ENCODE data around the gene SLC4A8.

Gene SLC4A8

DNA sequence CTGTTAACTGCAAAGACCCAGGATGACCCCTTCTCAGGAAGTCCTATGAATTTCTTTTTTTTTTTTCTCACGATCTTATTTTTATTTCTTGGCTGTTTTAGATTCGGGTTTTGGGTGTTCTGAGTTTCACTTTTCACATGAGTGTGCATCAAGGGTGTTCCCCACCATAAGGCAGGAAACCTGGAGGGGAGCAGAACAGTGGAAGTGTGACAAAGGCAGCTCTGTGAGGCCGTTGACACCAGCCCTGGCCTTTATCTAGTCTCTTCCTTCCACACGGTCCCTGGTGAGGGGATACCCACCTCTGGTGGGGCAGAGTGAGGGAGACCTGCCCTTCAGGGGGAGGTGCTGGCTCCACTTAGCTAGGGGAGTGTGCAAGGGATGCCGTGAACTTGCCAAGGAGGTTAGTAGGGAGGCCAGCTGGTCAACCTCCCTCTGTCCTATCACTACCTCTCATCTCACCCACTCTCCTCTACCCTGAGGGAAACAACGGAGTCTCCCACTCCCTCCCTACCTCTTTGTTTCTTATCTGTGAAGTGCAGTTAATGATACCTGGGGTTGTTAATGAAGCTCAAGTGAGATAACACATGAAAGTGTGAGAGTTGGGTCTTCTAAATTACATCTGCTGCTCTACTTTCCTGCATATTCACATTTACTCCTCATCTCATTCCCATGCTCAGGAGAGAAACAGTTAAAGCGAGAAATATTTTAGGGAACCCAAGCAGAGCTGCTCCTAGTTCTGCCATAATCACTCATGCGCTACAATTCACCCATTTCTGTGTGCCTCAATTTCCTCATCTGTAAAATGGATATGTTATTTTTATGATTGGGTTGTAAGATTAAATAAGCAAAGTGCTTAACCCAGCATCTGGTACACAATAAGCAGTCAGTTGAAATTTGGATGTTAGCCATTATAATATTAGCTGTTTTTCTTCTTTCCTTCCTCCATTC, 29.1 kb upstream of the SLC4A8 start:
- no peak for DNase-seq (ENCODE audit: low read depth, low spot score)

DNA sequence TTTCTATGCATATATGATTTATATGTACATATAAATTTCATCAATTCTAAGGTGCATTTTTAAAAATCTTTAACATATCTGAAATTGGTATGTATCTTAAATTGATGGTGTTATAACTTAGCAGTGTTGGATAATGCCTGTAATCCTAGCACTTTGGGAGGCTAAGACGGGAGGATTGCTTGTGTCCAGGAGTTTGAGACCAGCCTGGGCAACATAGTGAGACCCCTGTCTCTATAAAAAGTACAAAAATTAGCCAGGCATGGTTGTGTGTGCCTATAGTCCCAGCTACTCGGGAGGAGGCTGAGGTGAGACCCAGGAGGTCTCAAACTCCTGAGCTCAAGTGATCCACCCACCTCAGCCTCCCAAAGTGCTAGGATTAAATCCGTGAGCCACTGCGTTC, 27.0 kb upstream of the SLC4A8 start:
- no peak for DNase-seq (ENCODE audit: low read depth, low spot score)

DNA sequence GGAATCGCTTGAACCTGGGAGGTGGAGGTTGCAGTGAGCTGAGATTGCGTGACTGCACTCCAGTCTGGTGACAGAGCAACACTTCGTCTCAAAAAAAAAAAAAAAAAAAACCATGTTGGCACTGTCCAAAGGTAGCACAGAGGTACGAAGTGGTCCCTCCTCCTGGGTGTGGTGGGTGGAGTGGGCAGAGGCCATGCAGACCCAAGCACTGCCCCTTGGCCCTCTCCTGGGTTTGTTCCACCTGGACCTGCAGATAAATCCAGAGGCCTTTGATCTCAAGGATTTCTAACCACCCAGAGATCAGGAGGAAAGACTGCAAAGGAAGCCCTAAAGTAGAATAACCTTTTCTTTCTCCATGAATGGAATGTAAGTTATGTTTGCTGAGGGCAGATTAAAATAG, 24.7 kb upstream of the SLC4A8 start:
- no peak for DNase-seq (ENCODE audit: low read depth, low spot score)

DNA sequence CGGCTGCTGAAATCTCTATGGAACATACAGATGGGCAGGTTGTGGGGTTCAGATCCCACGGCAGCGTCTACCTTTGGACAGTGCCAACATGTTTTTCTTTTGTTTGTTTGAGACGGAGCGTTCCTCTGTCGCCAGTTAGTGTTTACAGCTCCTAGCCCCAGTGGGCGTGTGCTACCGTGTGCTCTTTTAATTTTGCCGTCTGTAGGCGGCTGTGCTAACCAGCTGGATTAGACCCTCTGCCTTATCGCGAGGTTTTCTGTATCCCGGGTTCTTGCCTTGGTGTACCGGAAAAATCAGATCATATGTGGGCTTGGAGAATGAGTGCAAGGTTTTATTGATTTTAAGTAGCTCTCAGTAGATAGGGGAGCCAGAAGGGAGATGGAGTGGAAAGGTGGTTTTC, 23.6 kb upstream of the SLC4A8 start:
- no peak for DNase-seq (ENCODE audit: low read depth, low spot score)

DNA sequence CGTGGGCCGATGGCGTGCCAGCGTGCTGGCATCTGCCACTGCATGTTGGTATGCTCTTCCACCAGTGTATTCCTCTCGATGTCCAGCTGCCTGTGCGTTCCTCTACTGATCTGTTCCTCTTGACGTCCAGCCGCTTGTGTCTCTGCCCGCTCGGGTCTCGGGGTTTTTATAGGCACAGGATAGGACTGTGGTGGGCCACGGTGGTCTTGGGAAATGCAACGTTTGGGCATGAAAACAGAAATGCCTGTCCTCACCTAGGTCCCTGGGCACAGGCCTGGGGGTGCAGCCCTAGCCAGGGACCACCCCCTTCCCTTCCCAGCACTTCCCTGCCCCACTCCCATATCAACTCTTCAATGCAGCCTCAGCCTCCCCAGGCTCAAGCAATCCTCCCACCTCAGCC, 23.1 kb upstream of the SLC4A8 start:
- DNase-seq (ENCODE audit: low read depth, low spot score), result no peak

DNA sequence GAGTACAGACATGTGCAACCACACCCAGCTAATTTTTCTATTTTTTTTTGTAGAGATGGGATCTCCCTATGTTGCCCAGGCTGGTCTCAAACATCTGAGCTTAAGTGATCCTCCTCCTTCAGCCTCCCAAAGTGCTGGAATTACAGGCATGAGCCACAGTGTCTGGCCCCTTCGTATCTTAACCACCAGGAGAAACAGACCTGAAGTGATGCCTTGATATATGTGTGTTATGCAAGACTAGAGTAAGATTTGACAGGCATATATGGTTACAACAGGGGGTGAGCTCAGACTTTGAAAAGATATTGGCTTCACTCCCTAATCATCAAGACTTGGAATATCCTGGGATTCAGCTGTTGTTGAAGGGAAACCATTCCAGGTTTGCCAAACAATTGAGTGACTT, 22.7 kb upstream of the SLC4A8 start:
- DNase-seq (ENCODE audit: low read depth, low spot score), result no peak

DNA sequence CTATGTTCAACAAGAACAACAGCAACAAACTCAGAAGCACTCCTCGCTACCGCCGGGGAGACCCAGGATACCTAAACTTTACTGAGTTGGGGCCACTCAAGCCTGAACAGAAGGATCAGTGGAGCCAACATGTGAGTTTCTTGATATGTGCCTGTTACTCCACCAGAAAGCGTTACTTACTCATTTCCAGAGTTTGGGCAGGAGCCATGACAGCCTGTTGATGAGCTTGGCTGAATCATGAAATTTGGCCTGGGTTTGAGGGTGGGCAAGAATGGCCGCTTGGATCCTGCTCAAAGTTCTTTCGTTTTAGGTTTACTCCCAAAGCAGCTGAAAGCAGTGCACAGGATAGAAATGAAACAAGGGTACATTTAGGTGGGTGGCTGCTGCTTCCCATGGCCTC, 21.5 kb upstream of the SLC4A8 start:
- no peak for DNase-seq (ENCODE audit: low read depth, low spot score)

DNA sequence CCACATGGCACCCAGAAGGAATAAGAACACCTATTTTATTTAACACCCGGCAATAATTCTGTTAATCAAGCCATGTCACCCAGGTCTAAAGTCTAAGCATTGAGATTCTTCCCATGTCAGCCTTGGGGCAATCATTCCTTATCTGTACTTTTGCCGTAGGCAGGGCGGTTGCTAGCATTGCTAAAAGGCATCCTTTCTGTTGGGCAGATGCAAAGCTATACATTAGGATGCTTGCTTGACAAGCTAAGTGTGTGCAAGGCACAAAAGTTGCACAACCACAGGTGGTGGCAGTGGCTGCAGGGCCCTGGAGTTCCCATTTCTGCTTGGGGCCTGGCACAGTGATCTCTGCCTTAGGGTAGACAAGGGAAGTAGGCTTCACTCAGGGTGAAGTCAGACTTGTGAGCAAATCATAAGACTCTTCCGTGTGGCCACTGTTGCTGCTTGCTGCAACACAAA, 20.9 kb upstream of the SLC4A8 start:
- DNase-seq (ENCODE audit: low read depth, low spot score), result no peak

DNA sequence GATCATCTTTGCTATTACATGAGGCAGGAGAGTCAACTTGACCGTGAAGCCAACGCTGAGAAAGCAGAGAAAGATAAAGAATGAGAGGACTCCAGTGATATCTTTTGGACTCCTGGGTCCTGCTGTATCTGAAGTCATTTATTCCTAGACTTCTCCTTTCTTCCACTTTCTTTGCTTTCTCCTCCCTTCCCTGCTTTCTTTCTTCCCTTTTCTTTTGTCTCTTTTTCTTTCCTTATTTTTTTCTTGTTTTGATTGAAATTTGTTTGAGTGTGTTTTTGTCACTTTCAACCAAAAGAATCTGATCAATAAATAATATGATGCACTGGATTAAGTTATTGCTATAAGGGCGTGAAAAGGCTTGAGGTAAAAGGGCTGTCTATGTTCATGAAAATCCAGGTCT, 20.0 kb upstream of the SLC4A8 start:
- DNase-seq (ENCODE audit: low read depth, low spot score), result no peak

DNA sequence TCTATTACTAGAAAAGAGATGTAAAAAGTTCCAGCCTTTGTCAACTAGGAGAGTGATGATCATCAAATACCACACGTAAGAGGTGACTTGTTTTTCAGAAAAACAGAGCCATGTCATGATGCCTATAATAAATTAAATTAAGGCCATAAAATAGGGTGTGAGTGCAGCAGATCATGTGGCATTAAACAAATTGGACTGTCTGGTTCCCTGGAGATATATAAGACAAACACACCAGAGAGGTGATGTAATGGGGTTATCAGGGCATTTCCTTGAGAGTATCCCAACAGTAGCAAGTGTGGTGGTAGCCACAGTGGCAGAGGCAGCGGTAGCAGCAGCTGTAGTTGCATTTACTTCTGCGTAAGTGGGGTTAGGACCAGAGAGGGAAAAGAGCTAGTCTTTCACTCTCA, 18.8 kb upstream of the SLC4A8 start:
- no peak for DNase-seq (ENCODE audit: low read depth, low spot score)

DNA sequence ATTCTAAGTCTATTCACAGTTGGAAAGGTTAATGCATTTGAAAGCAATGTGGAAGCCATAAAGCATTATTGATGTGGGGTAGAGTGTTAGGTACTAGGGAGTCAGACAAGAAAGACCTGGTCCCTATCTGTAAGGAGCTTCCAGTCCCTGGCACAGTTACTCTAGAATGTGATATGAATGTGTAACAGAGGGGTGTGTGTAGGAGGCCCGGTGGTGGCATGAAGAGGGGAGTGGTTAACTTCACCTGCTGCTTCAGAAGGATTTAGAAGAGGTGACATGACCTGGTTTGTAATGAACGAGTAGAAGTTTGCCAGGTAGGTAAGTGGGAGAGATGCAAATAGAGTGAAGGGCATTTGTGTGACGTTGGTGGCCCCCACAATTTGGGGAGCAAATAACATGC, 18.3 kb upstream of the SLC4A8 start:
- no peak for DNase-seq (ENCODE audit: low read depth, low spot score)

DNA sequence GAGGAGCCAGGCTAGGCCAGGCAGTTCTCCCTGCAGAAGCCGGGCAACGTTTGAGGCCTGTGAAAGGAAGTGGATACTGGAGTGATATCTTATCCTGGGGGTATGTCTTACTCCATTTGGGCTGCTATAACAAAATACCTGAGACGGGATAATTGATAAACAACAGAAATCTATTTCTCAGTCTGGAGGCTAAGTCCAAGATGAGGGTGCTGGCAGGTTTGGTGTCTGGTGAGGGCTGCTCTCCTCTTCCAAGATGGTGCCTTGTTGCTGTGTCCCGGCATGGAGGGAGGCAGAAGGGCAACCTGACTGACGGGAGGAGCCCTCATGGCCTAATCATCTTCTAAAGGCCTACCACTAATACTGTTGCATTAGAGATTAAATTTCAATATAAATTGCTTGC, 17.8 kb upstream of the SLC4A8 start:
- DNase-seq (ENCODE audit: low read depth, low spot score), result no peak

DNA sequence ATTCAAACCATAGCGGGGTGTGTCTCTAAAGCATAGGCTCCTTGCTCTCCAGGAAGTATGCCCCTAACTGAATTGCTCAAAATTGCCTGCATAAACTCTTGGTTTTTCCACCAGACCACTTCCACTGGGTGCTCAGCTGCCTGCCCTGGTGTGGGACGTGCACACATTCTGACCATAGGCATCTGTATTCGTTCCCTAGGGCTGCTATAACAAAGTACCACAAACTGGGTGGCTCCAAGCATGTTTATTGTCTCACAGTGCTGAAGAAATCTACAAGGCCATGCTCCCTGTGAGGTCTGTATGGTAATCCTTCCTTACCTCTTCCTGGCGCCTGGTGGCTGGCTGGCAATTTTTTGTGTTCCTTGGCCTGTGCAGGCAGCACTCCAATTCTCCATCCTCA, 17.0 kb upstream of the SLC4A8 start:
- no peak for DNase-seq (ENCODE audit: low read depth, low spot score)

DNA sequence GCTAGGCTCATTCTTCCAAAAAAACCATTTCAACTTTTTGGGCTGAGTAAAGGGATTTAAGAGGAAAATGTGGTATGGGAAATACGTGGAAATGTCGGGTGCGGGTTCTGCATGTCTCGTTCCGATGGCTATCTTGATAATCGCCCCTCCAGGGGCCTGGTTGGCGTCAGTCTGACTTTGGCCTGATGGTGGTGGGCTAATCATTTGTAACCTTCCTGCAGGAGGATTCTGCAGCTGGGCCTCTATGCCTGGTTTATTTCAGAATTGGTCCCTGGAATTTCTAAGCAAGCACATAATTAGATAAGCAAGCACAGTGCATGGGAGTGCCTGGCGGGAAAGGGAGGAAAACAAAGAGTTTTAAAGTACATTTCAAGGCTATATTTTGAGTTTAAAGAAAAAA, 14.8 kb upstream of the SLC4A8 start:
- no peak for DNase-seq (ENCODE audit: low read depth, low spot score)

DNA sequence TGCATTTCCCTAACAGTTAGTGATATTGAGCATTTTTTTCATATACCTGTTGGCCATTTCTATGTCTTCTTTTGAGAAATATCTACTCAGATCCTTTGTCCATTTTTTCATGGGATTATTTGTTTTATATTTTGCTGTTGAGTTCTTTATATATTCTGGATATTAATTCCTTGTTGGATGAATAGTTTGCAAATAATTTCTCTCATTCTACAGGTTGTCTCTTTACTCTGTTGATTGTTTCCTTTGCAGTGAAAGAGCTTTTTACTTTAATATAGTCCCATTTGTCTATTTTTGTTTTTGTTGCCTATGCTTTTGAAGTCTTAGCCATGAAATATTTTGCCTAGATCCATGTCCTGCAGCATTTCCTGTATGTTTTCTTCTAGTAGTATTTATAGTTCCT, 11.5 kb upstream of the SLC4A8 start:
- no peak for DNase-seq (ENCODE audit: low read depth, low spot score)

DNA sequence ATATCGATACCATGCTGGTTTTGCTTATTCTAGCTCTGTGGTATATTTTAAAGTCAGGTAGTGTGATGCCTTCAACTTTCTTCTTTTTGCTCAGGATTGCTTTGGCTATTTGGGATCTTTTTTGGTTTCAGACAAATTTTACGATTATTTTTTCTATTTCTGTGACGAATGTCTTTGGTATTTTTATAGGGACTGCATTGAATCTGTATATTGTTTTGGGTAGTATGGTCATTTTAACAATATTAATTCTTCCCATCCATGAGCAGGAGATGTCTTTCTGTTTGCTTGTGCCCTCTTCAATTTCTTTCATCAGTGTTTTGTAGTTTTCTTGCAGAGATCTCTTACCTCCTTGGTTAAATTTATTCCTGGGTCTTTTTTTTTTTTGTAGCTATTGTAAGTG, 10.8 kb upstream of the SLC4A8 start:
- DNase-seq (ENCODE audit: low read depth, low spot score), result no peak

DNA sequence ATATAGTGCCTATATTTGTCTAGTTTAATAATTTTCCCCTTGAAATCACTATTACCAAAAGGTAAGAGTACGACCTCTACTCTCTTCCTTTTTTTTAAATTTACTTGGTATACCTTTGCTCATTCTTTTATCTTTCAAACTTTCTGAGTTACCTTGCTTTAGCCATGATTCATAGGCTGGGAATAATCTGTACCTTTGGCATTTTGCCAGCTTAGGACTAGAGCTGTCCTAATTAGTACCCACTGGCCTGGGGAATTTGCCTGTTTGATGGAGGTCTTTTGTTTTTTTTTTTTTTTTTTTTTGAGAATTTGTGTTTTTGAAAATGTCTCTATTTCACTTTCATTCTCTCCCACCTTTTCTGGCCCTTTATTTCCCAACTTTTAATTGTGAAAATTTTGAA, 8.7 kb upstream of the SLC4A8 start:
- DNase-seq (ENCODE audit: low read depth, low spot score), result no peak

DNA sequence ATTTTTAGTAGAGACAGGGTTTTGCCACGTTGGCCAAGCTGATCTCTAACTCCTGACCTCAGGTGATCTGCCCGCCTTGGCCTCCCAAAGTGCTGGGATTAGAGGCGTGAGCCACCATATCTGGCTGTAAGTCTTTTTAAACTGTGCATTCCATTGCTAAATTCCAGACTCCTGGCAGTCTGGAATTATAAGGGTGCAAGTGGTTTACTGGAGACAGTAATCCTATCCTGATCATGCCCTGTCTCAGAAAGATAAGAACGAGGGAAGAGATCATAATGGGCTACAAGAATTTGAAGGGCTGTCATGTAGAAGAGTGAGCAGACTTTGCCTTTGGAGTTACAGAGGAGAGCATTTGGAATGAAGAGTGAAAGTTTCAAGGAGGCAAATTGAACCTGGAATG, 6.8 kb upstream of the SLC4A8 start:
- no peak for DNase-seq (ENCODE audit: low read depth, low spot score)

DNA sequence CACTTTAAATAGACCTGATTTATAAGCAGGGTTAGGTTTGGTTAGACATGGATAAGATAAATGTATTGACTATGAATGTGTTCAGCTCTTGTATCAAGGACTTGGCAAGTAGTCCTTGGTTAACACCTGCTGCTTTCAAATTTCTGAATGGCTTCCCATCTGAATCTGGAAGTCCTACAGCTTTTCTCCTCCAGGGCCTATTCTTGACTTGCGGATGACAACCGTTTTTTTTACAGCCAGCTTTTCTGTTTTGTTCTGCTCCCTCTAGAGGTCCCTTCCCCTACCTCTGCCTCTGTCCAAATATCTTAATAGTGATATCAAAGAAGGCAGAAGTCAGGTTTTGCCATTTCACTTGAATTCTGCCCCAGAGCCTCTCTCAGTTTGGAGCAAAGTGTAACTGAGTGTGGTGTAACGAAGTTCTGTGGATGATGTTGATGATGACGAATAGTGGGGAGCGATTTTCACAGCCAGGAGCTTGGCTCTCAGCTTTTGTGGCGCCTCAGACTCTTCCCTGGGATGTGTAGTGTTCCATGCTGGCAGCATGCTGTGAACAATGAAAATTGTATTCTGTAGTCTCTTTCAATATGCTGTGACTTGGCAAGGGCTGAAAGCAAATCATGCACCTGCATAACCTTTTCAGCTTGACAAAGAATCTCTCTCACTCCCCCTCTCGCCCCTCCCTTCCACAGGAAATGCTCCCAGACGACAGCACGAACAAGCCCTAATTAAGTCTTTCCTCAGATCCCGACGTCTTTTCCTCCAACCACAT, 5.0 kb upstream of the SLC4A8 start:
- DNase-seq (ENCODE audit: low read depth, low spot score), result no peak

DNA sequence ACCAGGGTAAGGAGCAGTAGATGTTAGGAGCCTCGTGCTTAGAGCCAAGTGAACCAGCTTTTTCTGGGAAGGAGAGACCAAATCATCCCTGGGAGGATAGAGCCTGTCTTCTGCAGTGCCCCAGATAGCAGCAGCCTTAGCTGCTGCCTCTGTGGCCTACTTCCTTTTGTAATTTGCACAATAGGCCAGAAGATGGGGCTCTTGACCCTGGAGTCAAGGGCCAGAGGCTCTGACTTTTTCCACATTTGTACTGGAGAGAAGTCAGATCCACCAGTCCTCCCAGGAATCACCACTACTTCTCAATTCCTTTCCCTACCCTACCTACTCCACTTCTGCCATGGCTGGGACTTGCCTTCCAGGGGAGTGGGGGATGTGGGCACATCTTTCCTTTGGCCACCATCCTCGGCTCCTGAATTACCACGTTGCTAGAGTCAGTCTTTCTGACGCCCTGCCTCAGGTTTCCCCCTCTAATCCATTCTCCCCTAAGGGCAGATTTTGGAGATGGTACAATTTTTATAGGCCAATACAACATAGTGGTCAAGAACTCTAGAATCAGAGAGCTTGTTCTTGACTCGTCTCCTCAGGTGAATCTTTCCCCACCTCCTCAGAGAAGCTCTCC, 3.3 kb upstream of the SLC4A8 start:
- no peak for DNase-seq (ENCODE audit: low read depth, low spot score)

DNA sequence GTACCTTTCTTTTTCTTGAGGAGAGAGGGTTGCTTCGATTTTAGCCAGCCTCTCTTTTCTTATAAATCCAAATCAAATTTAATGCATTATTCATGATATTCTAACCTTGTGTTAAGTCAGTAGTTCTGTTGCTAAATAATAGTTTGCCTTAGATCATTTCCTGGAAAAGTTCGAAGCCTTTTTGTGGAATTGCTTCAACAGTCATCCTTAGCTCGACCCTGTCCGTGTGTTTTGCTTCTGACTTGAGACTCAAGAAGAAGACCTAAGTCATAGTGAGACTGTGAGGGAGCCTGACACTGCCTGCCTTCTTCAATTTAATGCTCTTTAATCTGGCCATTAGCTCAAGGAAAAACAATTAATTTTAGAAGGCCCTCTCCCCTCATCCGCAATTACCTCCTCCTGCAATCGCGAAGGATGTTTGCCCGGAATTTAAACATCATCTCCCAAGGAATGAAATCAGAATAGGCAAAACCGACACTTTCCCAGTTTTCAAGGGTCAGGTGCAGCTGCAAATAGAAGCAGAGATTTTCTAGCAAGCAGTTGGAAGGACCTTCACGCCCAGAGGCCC, 453 bp upstream of the SLC4A8 start:
- no peak for DNase-seq (ENCODE audit: low read depth, low spot score)

DNA sequence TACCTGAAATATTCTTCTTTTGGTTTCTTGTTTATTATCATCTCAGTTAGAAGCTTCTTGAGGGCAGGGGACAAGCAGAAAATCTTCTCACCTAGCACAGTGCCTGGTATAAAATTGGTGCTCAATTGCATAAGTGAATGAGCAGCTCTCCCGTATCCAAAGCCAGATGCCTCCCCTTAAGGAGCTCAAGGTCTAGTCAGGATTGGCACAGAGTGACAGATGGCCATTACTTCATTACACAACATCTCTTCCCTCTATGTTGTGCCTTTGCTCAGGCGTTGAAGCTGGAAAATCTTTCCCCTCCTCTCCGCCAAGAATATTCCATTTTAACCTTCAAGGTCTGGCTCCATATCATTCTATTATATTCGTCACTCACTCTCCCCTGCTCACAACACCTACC, 3.6 kb downstream of the SLC4A8 start:
- no peak for DNase-seq (ENCODE audit: low read depth, low spot score)
